IMR-90 (cell line): Measurements from ENCODE around the gene ATP8B2. TPM values are rescaled to one million over a fixed set of nuclear protein-coding genes. Genes with fewer than 3 reads are reported as not detected.
"Not testable (repeated sequence)": the region's sequence is repeated elsewhere in the genome, so short reads cannot be mapped to it uniquely, and the experiment has no call there.

Source experiments
- ATAC-seq: fragments of 200-7000 bp; cut with Tn5 transposase; 2 replicates; pipeline ENCODE4 v1.9.1; 2020; ENCODE audit warnings: low read depth, mild to moderate bottlenecking, moderate library complexity
- BruUV-seq: library from RNA; stranded (reverse); fragments of 400-500 nt; replicated peaks from 2 replicates; lab custom pipeline; 2021; lab: Mats Ljungman, UMichigan
- CTCF ChIA-PET: fragments of 300-600 bp; formaldehyde crosslinking; extraction: SDS; loops from one replicate; lab custom pipeline; 2021; ENCODE audit warnings: antibody characterized with exemption; lab: Yijun Ruan, JAX
- POLR2A ChIA-PET: fragments of 300-600 bp; sonication (Branson Sonifier 250); formaldehyde crosslinking; loops from one replicate; lab custom pipeline; 2022; ENCODE audit warnings: antibody characterized with exemption; ENCODE audit not compliant: unreplicated experiment; lab: Charles Lee
- DNase-seq: peaks from one replicate; pipeline ENCODE4 v3.0.0; 2013
- H2AFZ ChIP-seq: replicated peaks from 2 replicates; pipeline ENCODE3; 2013; ENCODE audit warnings: low read length, mild to moderate bottlenecking; ENCODE audit not compliant: poor library complexity
- H2AK5ac ChIP-seq: 2 replicates; pipeline ENCODE4 v1.6.1; 2013; ENCODE audit warnings: low read depth, low read length, inconsistent platforms
- H2AK9ac ChIP-seq: replicated peaks from 2 replicates; pipeline ENCODE3; 2013; ENCODE audit warnings: mild to moderate bottlenecking, low read depth, low read length, moderate library complexity; ENCODE audit not compliant: poor library complexity
- H2BK120ac ChIP-seq: 2 replicates; pipeline ENCODE4 v1.6.1; 2013; ENCODE audit warnings: low read depth, low read length, inconsistent platforms
- H2BK15ac ChIP-seq: 3 replicates; pipeline ENCODE4 v1.6.1; 2013; ENCODE audit warnings: low read depth, low read length, inconsistent platforms
- H2BK20ac ChIP-seq: 2 replicates; pipeline ENCODE4 v1.6.1; 2013; ENCODE audit warnings: low read depth, mild to moderate bottlenecking, inconsistent platforms, low read length, moderate library complexity
- H2BK5ac ChIP-seq: 2 replicates; pipeline ENCODE4 v1.6.1; 2013; ENCODE audit warnings: mild to moderate bottlenecking, low read depth, low read length, inconsistent platforms; ENCODE audit not compliant: poor library complexity, severe bottlenecking
- H3K14ac ChIP-seq: replicated peaks from 2 replicates; pipeline ENCODE4 v1.6.1; 2013; ENCODE audit warnings: low read depth, low read length, inconsistent platforms
- H3K18ac ChIP-seq: 2 replicates; pipeline ENCODE4 v1.6.1; 2013; ENCODE audit warnings: low read depth, low read length, control low read depth
- H3K23ac ChIP-seq: 2 replicates; pipeline ENCODE4 v1.6.1; 2013; ENCODE audit warnings: low read depth, low read length, inconsistent platforms
- H3K27ac ChIP-seq: 2 replicates; pipeline ENCODE4 v1.5.1; 2013; ENCODE audit warnings: mild to moderate bottlenecking, control low read depth, low read length; ENCODE audit not compliant: insufficient read depth
- H3K27me3 ChIP-seq: 2 replicates; pipeline ENCODE4 v1.6.1; 2013; ENCODE audit warnings: low read length; ENCODE audit not compliant: control insufficient read depth, insufficient read depth
- H3K36me3 ChIP-seq: 2 replicates; pipeline ENCODE4 v1.6.1; 2013; ENCODE audit warnings: low read length, mixed read lengths; ENCODE audit not compliant: control insufficient read depth, insufficient read depth
- H3K4ac ChIP-seq: 2 replicates; pipeline ENCODE4 v1.6.1; 2013; ENCODE audit warnings: low read depth, low read length, inconsistent platforms
- H3K4me1 ChIP-seq: 2 replicates; pipeline ENCODE4 v1.6.1; 2013; ENCODE audit warnings: low read length, mixed read lengths; ENCODE audit not compliant: control insufficient read depth, insufficient read depth
- H3K4me2 ChIP-seq: 2 replicates; pipeline ENCODE4 v1.6.1; 2013; ENCODE audit warnings: low read depth, mild to moderate bottlenecking, control low read depth, low read length, moderate library complexity
- H3K4me3 ChIP-seq: 2 replicates; pipeline ENCODE4 v1.5.1; 2013; ENCODE audit warnings: low read depth, mild to moderate bottlenecking, control low read depth, low read length, moderate library complexity; ENCODE audit not compliant: insufficient read depth
- H3K56ac ChIP-seq: 2 replicates; pipeline ENCODE4 v1.6.1; 2013; ENCODE audit warnings: low read length, inconsistent platforms; ENCODE audit not compliant: insufficient read depth; ENCODE audit errors: extremely low read depth
- H3K79me1 ChIP-seq, 2 experiments: 2 replicates each; pipeline ENCODE4 v1.6.1; 2013; ENCODE audit warnings: low read length in 2 of 2, inconsistent platforms in 1 of 2, low read depth in 1 of 2
- H3K9ac ChIP-seq: 2 replicates; pipeline ENCODE4 v1.6.1; 2013; ENCODE audit warnings: low read depth, low read length, control low read depth
- H3K9me1 ChIP-seq: 2 replicates; pipeline ENCODE4 v1.6.1; 2013; ENCODE audit warnings: low read length, inconsistent platforms; ENCODE audit not compliant: insufficient read depth
- H3K9me3 ChIP-seq: 2 replicates; pipeline ENCODE4 v1.6.1; 2013; ENCODE audit warnings: low read length; ENCODE audit not compliant: control insufficient read depth, insufficient read depth
- H4K20me1 ChIP-seq: 2 replicates; pipeline ENCODE4 v1.6.1; 2013; ENCODE audit warnings: low read length, inconsistent platforms; ENCODE audit not compliant: insufficient read depth
- H4K5ac ChIP-seq: 2 replicates; pipeline ENCODE4 v1.6.1; 2013; ENCODE audit warnings: mild to moderate bottlenecking, low read depth, low read length, control low read depth
- H4K8ac ChIP-seq, 2 experiments: 2 replicates each; pipeline ENCODE4 v1.6.1; 2013; ENCODE audit warnings: low read depth in 2 of 2, low read length in 2 of 2, control low read depth in 1 of 2, inconsistent platforms in 1 of 2
- H4K91ac ChIP-seq: 2 replicates; pipeline ENCODE4 v1.6.1; 2013; ENCODE audit warnings: low read depth, low read length, inconsistent platforms; ENCODE audit not compliant: insufficient read depth
- BHLHE40 ChIP-seq: fragments of 150-350 bp; IDR thresholded peaks from 2 replicates; pipeline ENCODE4 v1.6.1; 2016; ENCODE audit warnings: mild to moderate bottlenecking, low read depth, low read length
- CTCF ChIP-seq: conservative IDR thresholded peaks from 2 replicates; pipeline ENCODE4 v1.5.1; 2012; ENCODE audit warnings: mild to moderate bottlenecking, low read depth, low read length, improper control_type of control experiment
- WGBS, 2 experiments: methylation state at CpG; one replicate each; pipeline versions ENCODE4 v1.1.5 to v1.1.7; 2013; ENCODE audit warnings: missing lambda C conversion rate in 2 of 2; ENCODE audit not compliant: insufficient read length in 1 of 2; ENCODE audit errors: extremely low coverage in 2 of 2; 5-methylcytosine and 5-hydroxymethylcytosine counted together
- dilution Hi-C: fragments of 300-500 bp; cut with HindIII; formaldehyde crosslinking; loops from one replicate; pipeline ENCODE4 v1.14.3; 2018; ENCODE audit warnings: low sequenced_read_pairs; ENCODE audit not compliant: unreplicated experiment
- in situ Hi-C: fragments of 300-500 bp; cut with MboI; formaldehyde crosslinking; loops from 3 replicates; pipeline ENCODE4 v1.14.3; 2019; ENCODE audit warnings: low sequenced_read_pairs, inconsistent platforms, mixed read lengths
- intact Hi-C: fragments of 100-400 bp; cut with micrococcal nuclease; formaldehyde crosslinking; loops from 2 replicates; pipeline ENCODE4 v1.10.0; 2022
- polyA plus RNA-seq, 3 experiments: library from polyadenylated mRNA; depleted of rRNA; stranded (reverse); fragments of >200 nt; gene quantifications; 2 replicates each; pipeline ENCODE4 v1.2.3, GENCODE V29; 2012; ENCODE audit warnings: low replicate concordance in 1 of 3
- total RNA-seq: library from RNA; depleted of rRNA; stranded (reverse); fragments of >200 nt; gene quantifications from 2 replicates; pipeline ENCODE4 v1.2.3, GENCODE V29; 2012

ATP8B2 gene
- total and polyA plus RNA-seq, 2 of the 4 experiments (the other 2 are of a cell fraction): 79.4 to 91.0 TPM

GRCh38 chr1:154276797-154277196 lies 48.5 kb upstream of the ATP8B2 start:
- TF ChIP-seq CTCF: 0 out of 2 replicates have a peak, but pooled peaks have one; percentile 3
- no peak for TF ChIP-seq BHLHE40
- H3K27me3 ChIP-seq: no peaks in the 10 kb centered on the region
- no peak overlapping the region for H2BK15ac ChIP-seq
- no peak overlapping the region for H2AK5ac ChIP-seq
- no peak overlapping the region for H3K4ac ChIP-seq
- ATAC-seq (no peak), DNase-seq (no peak)
- H3K4me2 ChIP-seq: no peak overlapping the region
- H3K79me1 ChIP-seq: peaks cover 12 to 13% of the 10 kb centered on the region in 2 experiments
- ChIA-PET POLR2A (no interaction called here), CTCF (interaction anchor here (1.1 kb wide), 1 partner anchor 58 kb away, joined by 3 read pairs; no protein-coding TSS in a partner anchor)
- H2BK120ac ChIP-seq: no peak overlapping the region
- H3K18ac ChIP-seq: no peak overlapping the region
- H4K8ac ChIP-seq: no peak overlapping the region
- WGBS, 2 experiments: no CpG with 5 or more reads among the region's 7 CpGs
- in situ Hi-C loops (no loop called here), intact Hi-C loops (loop anchor here (10.0 kb wide), 1 partner anchor 168 kb away; no protein-coding TSS in a partner anchor), dilution Hi-C loops (no loop called here)
- H3K36me3 ChIP-seq: peaks cover 10% of the 10 kb centered on the region
- no peak overlapping the region for H3K14ac ChIP-seq
- H3K23ac ChIP-seq: no peak overlapping the region
- no peaks in the 10 kb centered on the region for H3K9me3 ChIP-seq
- no peak overlapping the region for H2BK5ac ChIP-seq
- H2AFZ ChIP-seq: no peak overlapping the region
- peaks cover 5% of the 10 kb centered on the region; the same call in 1 of the 2 replicates for H3K9me1 ChIP-seq
- no peak overlapping the region for H3K9ac ChIP-seq
- H4K91ac ChIP-seq: no peak overlapping the region
- no peaks in the 10 kb centered on the region for H4K20me1 ChIP-seq
- peaks cover 4% of the 10 kb centered on the region; the same call in 1 of the 2 replicates for H3K4me1 ChIP-seq
- no peak overlapping the region for H2BK20ac ChIP-seq
- H3K4me3 ChIP-seq: no peak overlapping the region
- H4K5ac ChIP-seq: no peak overlapping the region
- no peak overlapping the region for H3K56ac ChIP-seq
- no peak overlapping the region for H3K27ac ChIP-seq
- no peak overlapping the region for H2AK9ac ChIP-seq
- no TSS peak for BruUV-seq

GRCh38 chr1:154287591-154287990 lies 37.7 kb upstream of the ATP8B2 start:
- WGBS, 2 experiments: no CpG with 5 or more reads among the region's 30 CpGs

More at GRCh38 chr1:154287591-154287990, 37.7 kb upstream of the ATP8B2 start:
- H4K91ac ChIP-seq, H3K4me1 ChIP-seq, H2AK5ac ChIP-seq, POLR2A ChIA-PET, intact Hi-C loops, H4K5ac ChIP-seq, dilution Hi-C loops, H3K9ac ChIP-seq, H3K27me3 ChIP-seq, H2BK120ac ChIP-seq, H3K27ac ChIP-seq, H3K4ac ChIP-seq, BruUV-seq, H2AFZ ChIP-seq, H3K4me2 ChIP-seq, H3K4me3 ChIP-seq, H3K14ac ChIP-seq, H3K36me3 ChIP-seq, H2BK15ac ChIP-seq, H3K9me3 ChIP-seq, H3K56ac ChIP-seq, H3K79me1 ChIP-seq, H2BK20ac ChIP-seq, DNase-seq, CTCF ChIA-PET, H2BK5ac ChIP-seq, in situ Hi-C loops, H4K20me1 ChIP-seq, H3K18ac ChIP-seq, H3K9me1 ChIP-seq, H4K8ac ChIP-seq, H3K23ac ChIP-seq, ATAC-seq, H2AK9ac ChIP-seq: not testable (repeated sequence)
